Smooth muscle cell (in vitro differentiated cells): ENCODE data around the gene ZNF423. TPM values are rescaled to one million over a fixed set of nuclear protein-coding genes. Genes with fewer than 3 reads are reported as not detected.

Source experiments
- DNase-seq: peaks from one replicate; lab custom pipeline; 2025; ENCODE audit not compliant: unreplicated experiment; lab: John Stamatoyannopoulos, UW
- H2AFZ ChIP-seq: fragments of 200-600 bp; sonication (generic); 2 replicates; pipeline ENCODE4 v1.6.0; 2016; ENCODE audit warnings: antibody characterized with exemption, low read depth, mild to moderate bottlenecking
- H3F3A ChIP-seq: fragments of 200-600 bp; sonication (generic); 2 replicates; pipeline ENCODE4 v1.6.0; 2017; ENCODE audit warnings: antibody characterized with exemption, low read depth
- H3K27ac ChIP-seq: fragments of 200-600 bp; sonication (generic); 2 replicates; pipeline ENCODE4 v1.5.1; 2016; ENCODE audit warnings: low read depth, mild to moderate bottlenecking
- H3K27me3 ChIP-seq: fragments of 200-600 bp; sonication (generic); 2 replicates; pipeline ENCODE4 v1.6.1; 2016; ENCODE audit warnings: low read depth, mild to moderate bottlenecking
- H3K36me3 ChIP-seq: fragments of 200-600 bp; sonication (generic); 2 replicates; pipeline ENCODE4 v1.5.1; 2016; ENCODE audit warnings: low read depth
- H3K4me1 ChIP-seq: fragments of 200-600 bp; sonication (generic); 2 replicates; pipeline ENCODE4 v1.5.1; 2016; ENCODE audit warnings: low read depth
- H3K4me2 ChIP-seq: fragments of 200-600 bp; sonication (generic); 2 replicates; pipeline ENCODE4 v1.6.0; 2016; ENCODE audit warnings: mild to moderate bottlenecking
- H3K4me3 ChIP-seq: fragments of 200-600 bp; sonication (generic); 2 replicates; pipeline ENCODE4 v1.5.1; 2016; ENCODE audit warnings: mild to moderate bottlenecking
- H3K79me2 ChIP-seq: fragments of 200-600 bp; sonication (generic); 2 replicates; pipeline ENCODE4 v1.6.0; 2016; ENCODE audit warnings: low read depth, mild to moderate bottlenecking
- H3K9ac ChIP-seq: fragments of 200-600 bp; sonication (generic); 2 replicates; pipeline ENCODE4 v1.6.0; 2016; ENCODE audit warnings: low read depth
- H3K9me3 ChIP-seq: fragments of 200-600 bp; sonication (generic); replicated peaks from 2 replicates; pipeline ENCODE4 v1.5.1; 2016; ENCODE audit warnings: low read depth
- H4K20me1 ChIP-seq: fragments of 200-600 bp; sonication (generic); 2 replicates; pipeline ENCODE4 v1.6.0; 2016; ENCODE audit warnings: low read depth
- CTCF ChIP-seq: fragments of 200-600 bp; sonication (generic); IDR thresholded peaks from 2 replicates; pipeline ENCODE4 v1.5.1; 2017; ENCODE audit warnings: borderline replicate concordance, mild to moderate bottlenecking, antibody characterized with exemption; ENCODE audit not compliant: insufficient read depth, poor library complexity, severe bottlenecking
- WGBS: methylation state at CpG from one replicate; pipeline ENCODE4 v1.1.7; 2016; ENCODE audit warnings: low lambda C conversion rate; 5-methylcytosine and 5-hydroxymethylcytosine counted together
- polyA plus RNA-seq: library from polyadenylated mRNA; unstranded; fragments of >200 nt; fragmentation: Nextera tagmentation; extraction: Ambion mirVana; gene quantifications from 2 replicates; pipeline ENCODE4 v1.2.1, GENCODE V29; 2016
- total RNA-seq: library from RNA; depleted of rRNA; stranded (reverse); fragments of >200 nt; gene quantifications from 2 replicates; pipeline ENCODE4 v1.2.3, GENCODE V29; 2014

Gene ZNF423
- total and polyA plus RNA-seq, 2 experiments from 2014 or later: 6.9 to 7.0 TPM

GRCh38 chr16:49608779-49609178, 247.1 kb downstream of the ZNF423 start:
- H3K27ac ChIP-seq: no peak overlapping the region
- peaks cover 15% of the 10 kb centered on the region for H4K20me1 ChIP-seq
- no peak overlapping the region for H3K4me2 ChIP-seq
- TF ChIP-seq CTCF: peak; percentile 50
- no peaks in the 10 kb centered on the region for H3K27me3 ChIP-seq
- no peak overlapping the region for H3K9ac ChIP-seq
- H3K4me3 ChIP-seq: no peak overlapping the region
- H3K4me1 ChIP-seq: peaks cover 13% of the 10 kb centered on the region
- no peaks in the 10 kb centered on the region for H3K9me3 ChIP-seq
- 70% methylated on average over 5 of the region's 5 CpGs for WGBS
- H3K36me3 ChIP-seq: no peaks in the 10 kb centered on the region
- H3K79me2 ChIP-seq: peaks cover 3% of the 10 kb centered on the region
- no peak for DNase-seq
- H2AFZ ChIP-seq: no peak overlapping the region
- H3F3A ChIP-seq: no peaks in the 10 kb centered on the region

GRCh38 chr16:49608098-49608497, 247.8 kb downstream of the ZNF423 start:
- H4K20me1 ChIP-seq: peaks cover 15% of the 10 kb centered on the region
- H3K9me3 ChIP-seq: no peaks in the 10 kb centered on the region
- peaks cover 13% of the 10 kb centered on the region for H3K4me1 ChIP-seq
- H3K27me3 ChIP-seq: no peaks in the 10 kb centered on the region
- peaks cover 3% of the 10 kb centered on the region for H3K79me2 ChIP-seq
- 26% methylated on average over 5 of the region's 5 CpGs for WGBS
- no peaks in the 10 kb centered on the region for H3K36me3 ChIP-seq
- H3K27ac ChIP-seq: no peak overlapping the region
- H3K9ac ChIP-seq: no peak overlapping the region
- no peaks in the 10 kb centered on the region for H3F3A ChIP-seq
- DNase-seq: no peak
- no peak overlapping the region for H3K4me3 ChIP-seq
- no peak overlapping the region for H3K4me2 ChIP-seq
- no peak overlapping the region for H2AFZ ChIP-seq
- TF ChIP-seq CTCF: no peak

- Histone ChIP-seq H3K4me1 (peaks cover 13% of the 10 kb centered on the region), H3K27ac (no peak overlapping the region), H3K27me3 (no peaks in the 10 kb centered on the region), H3K4me3 (no peak overlapping the region), H3K36me3 (no peaks in the 10 kb centered on the region), H3K9ac (no peak overlapping the region), H3K4me2 (no peak overlapping the region), H4K20me1 (peaks cover 15% of the 10 kb centered on the region), H3K9me3 (no peaks in the 10 kb centered on the region), H3F3A (no peaks in the 10 kb centered on the region), H3K79me2 (no peaks in the 10 kb centered on the region), H2AFZ (no peak overlapping the region)
- DNase-seq: no peak
- 92% methylated on average over 14 of the region's 14 CpGs for WGBS
- TF ChIP-seq CTCF: no peak
Measured at GRCh38 chr16:49605536-49606254, 250.2 kb downstream of the ZNF423 start.

- no peak overlapping the region for H3K4me3 ChIP-seq
- peaks cover 15% of the 10 kb centered on the region for H4K20me1 ChIP-seq
- H3F3A ChIP-seq: no peaks in the 10 kb centered on the region
- WGBS: 97% methylated on average over 4 of the region's 4 CpGs
- H3K27me3 ChIP-seq: no peaks in the 10 kb centered on the region
- H3K36me3 ChIP-seq: no peaks in the 10 kb centered on the region
- no peak overlapping the region for H3K4me2 ChIP-seq
- H3K79me2 ChIP-seq: no peaks in the 10 kb centered on the region
- no peak overlapping the region for H3K9ac ChIP-seq
- peaks cover 13% of the 10 kb centered on the region for H3K4me1 ChIP-seq
- H3K9me3 ChIP-seq: no peaks in the 10 kb centered on the region
- TF ChIP-seq CTCF: no peak
- no peak for DNase-seq
- no peak overlapping the region for H3K27ac ChIP-seq
- no peak overlapping the region for H2AFZ ChIP-seq
Measured at GRCh38 chr16:49604602-49605001, 251.3 kb downstream of the ZNF423 start.
